ENCODE measurements around the gene ANKRD63.

The ANKRD63 gene

GRCh38 chr15:40257656-40258450 is 25.0 kb downstream of the ANKRD63 start:
- no peak for DNase-seq

- peak; percentile 58 for DNase-seq
Measured at GRCh38 chr15:40256638-40257235, 26.1 kb downstream of the ANKRD63 start.

DNA sequence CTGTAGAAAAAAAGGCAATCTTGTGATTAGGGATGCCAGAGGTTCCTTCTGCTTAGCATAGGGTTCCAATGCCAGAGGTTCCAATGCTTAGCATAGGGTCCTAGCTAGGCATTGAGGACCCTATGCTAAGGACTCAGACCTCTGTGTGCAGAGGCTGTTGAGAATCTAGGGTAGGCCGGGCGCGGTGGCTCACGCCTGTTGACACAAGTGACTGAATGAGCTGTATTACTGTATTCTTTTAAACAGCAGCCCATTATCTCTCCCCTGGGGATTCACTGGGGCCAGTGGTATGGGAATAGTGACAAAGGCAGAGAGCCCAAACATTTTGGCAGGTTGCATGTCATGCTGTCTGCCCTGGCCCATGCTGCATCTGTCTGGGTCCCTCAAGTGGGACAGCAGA is 27.8 kb downstream of the ANKRD63 start:
- no peak for DNase-seq

GRCh38 chr15:40254452-40254851 is 28.4 kb downstream of the ANKRD63 start:
- DNase-seq, result no peak

DNA sequence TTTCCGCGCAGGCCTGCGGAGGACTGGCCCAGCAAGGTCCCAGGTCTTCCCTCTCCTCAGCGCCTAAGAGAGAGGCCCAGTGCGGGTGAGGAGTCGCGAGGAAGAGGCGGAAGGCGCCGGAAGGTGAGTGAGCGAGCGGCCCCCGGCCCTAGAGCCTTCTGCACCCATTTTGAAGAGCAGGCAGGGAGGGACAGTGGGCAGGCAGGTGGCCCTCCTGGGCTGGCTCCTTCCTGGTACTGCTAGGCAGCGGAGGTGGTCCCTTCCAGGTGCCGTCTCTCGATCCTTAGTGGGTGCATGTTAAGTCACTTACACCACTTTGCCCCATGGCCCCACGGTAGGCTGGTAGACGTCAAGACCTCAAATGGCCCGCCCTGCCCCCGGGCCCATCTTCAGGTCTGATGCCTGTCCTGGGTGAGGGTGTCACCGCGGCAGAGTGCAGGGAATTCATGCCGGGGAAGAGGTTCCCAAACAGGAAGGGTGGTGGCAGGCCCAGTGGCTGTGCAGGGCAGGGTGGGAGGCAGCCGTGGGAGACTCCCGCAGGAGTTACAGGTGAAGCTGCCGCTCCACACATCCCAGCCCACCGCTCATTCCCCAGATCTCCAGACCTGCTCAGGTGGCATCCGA is 29.6 kb downstream of the ANKRD63 start:
- DNase-seq, result no peak

- DNase-seq, result no peak
Measured at GRCh38 chr15:40252438-40253166, 30.3 kb downstream of the ANKRD63 start.

- DNase-seq, result no peak
Measured at GRCh38 chr15:40252141-40252437, 30.8 kb downstream of the ANKRD63 start.

- no peak for DNase-seq
Measured at GRCh38 chr15:40251486-40252140, 31.3 kb downstream of the ANKRD63 start.

DNA sequence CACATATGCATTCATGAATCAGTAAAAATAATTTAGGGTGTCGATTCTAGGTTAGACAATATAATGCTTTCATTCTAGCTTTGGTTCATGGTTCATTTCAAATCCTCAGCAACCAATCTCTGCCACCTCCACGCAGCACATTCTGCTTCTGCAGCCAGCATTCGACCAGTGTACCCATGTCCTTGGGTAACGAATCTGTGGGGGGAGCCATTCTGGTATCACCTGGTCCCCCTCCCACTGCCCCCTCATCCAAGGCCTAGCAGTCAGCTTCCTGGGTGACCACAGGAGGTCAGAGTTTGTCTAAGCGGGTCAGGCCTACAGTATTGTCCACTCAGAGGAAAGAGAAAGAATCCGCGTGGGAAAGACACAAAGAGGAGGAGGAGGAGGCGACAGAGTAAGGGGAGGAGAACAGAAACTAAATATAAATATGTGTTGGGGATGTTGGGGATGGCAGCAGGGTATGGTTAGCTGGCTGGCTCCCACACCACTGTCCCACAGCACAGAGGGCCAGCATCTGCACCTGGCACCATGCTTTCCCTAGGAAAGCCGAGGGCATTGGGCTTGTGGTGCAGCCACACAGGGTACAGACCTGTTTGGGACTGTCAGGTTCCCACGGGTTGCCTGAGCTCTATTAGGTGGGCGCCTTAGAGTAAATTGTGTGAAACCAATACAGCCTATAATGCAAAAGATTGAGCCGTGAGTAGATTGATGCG is 31.9 kb downstream of the ANKRD63 start:
- DNase-seq, result no peak

DNA sequence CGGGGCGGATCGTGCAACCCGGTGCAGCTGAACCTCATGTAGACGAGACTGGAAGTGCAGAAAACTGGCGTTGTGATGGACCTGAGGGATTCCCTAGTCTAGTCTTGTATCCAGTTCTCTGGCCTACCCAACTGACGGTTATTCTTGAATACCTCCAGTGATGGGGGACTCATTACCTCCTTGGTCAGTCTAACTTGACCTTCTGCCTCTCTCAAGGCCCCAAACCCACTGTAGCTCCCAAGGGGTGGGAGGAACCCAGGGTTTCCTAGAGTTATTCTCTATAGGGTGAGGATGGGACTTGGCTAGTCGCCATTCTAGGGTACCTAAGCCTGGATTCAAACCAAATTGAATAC is 32.6 kb downstream of the ANKRD63 start:
- no peak for DNase-seq

- DNase-seq, result no peak
Measured at GRCh38 chr15:40249477-40250303, 33.2 kb downstream of the ANKRD63 start.

DNA sequence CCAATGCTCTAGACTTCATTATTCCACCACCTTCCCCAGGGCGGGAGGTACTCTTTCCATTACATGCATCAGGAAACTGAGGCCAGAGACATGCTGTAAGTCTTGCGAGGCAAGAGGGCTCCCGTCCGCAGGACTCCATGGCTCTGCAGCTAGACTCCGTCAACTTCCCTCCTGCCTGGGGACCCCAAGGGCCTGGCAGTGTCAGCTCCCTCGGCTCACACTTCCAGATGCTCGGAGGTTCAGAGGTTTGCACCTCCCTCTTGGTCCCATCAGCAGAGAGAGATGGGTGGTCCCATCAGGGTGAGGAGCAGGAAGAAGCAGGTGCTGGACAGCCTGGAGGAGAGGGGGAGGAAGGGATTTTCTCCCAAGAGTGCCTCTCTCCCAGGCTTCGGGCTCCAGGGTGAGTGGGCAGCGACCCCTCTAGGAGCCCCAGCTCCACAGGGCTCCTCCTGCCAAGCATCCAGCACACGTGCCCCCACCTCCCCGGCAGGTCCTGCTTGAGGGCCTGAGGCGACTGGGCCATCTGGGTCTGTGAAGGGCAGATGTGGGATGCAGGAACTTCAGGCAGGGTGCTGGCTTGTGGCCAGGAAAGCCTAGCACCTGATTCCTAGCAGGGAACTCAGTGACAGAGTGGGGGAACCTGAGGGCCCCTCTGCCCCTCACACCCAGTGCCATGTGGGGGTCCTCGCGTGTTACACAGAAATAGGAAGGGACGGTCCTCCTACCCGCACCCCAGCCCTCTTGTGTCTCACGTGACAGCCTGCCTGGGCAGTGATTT is 34.7 kb downstream of the ANKRD63 start:
- DNase-seq, result no peak

DNA sequence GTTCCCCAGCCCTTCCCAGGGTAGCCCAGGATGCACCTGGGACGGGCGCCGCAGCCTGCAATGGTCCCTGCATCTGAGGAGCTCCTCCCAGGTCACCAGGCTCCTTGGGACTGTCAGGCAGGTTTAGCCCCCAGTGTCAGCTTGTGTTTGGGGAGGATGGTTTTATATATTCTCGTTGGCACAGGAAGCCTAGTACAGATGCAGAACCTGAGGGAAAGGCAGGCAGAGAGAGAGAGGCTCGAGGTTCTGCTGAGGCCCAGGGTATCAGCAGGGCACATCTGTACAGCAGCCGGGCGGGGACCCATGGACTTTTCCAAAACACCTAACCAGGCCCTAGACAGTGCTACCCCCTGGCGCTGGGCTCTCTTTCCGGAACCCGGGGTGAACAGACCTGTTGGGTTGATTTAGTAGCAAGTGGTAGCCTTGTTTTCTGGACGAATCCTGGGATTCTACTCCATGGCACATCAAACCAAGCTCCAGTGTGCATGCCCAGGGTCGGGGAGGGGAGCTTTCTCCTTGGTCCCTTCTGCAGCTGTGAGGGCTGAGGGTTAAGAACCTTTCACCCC is 35.4 kb downstream of the ANKRD63 start:
- no peak for DNase-seq

DNA sequence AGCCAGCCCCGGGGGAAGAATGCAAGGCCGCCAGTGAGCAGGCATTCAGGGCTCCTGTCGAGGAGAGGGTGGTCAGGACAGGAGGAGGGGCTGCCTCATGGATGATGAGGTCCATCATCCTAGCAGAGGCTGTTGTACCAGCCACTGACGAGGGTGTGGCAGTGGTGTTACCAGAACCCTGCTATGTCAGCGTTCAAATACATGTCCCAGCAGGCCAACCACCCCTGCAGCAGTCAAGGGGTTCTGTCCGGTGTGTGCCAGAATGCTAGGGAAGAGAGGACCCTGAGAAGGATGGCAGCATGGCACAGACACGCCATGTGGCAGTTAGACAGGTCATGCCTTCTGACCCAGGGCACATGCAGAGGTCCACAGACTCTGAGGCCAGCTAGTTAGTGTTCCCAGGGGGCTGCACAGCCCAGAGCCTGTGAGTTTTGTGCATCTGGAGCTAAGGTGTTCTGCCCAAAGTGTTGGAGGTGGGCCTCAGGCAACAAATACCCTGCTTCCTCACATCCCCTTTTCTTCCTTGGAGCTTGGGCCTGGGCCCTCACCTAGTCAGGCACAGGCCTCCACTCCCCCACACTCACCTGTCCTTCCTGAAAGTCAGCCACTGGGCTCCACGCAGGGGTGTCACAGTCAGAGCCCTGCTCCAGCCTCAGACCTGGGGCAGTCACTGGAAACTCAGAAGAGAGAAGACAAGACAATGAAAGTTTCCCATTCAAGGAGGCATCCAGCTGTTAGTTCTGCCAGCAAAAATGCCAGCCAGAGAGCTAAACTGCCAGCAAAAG is 36.2 kb downstream of the ANKRD63 start:
- DNase-seq, result no peak

DNA sequence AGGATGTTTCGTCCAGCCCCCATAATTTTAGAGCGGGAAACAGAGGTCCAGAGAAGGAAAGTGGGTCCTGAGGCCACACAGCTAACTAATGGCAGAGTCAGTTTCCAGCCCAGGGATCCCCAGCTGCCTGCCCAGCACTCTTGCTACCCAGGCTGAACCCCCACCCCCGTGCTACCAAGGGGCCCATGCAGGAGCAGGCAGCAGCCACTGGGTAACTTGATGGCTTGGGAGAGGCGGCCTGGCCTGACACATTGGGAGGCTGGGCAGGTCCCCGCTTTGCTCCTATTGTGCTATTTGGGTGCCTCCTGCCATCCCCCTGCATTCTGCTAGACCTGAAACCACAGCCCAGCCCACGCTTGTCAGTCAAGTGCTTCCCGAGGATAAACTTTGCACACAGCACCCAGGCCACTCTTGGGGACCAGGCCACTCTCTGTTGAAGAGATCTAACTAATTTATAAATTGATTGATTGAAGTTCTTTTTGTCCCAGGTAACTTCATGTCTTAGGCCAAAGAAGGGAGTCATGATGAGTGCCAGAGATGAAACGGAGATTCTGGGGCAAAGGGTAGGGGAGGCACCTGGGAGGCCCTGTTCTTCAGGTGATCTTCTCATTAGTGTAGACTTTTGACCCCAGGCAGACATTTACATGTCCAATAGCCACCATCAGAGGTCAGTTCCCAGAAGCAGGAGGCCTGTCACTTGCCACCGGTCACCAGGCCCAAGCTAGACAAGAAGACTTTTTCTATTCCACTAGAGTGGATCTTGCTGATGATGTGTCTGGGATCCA is 37.0 kb downstream of the ANKRD63 start:
- DNase-seq, result no peak

DNA sequence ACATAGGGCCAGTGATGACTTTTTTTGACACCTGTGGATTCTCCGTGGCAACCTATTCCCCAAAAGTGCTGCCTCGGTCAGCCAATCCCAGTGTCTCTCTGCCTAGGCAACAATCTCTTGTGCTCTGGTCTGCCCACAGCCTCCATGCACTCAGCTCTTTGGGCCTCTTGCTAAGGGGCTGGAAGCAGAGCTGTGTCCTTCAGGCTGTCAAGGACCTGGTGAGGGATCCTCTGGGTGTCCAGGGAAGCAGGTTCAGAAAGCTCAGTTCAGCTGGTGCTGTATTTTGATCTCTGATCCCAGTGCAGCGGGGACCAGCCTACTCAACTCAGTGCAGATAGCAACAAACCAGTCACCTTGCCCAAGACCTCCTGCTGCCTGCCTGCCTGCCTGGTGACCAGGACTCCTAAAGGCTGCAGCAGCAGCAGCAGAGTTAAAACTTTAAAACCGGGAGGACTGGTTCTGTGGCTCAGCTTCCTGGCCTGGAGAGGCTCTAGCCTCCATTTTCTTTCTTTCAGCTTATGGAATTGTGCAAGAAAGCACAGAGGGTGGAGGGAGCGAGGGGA is 37.8 kb downstream of the ANKRD63 start:
- DNase-seq, result no peak

GRCh38 chr15:40243126-40243810 is 39.6 kb downstream of the ANKRD63 start:
- no peak for DNase-seq

DNA sequence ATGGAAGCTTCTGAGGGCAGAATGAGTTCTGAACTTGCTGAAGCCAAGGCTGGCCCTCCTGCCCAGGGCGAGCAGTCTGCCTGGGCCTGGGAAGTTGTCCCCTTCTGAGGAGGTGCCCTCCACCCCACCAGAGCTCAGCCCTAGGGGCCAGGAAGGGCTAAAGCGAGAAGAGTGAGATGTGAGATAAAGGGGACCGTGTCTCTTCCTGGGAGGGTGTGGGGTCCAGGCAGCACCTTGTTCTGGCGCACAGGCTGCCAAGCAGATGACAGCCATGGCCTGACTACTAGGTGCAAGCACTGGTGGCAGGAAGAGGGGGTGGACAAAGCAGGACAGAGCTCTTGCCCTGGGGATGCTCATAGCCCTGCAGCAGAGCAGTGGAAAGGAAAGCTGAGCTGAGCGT is 40.3 kb downstream of the ANKRD63 start:
- DNase-seq, result no peak

All from fibroblast of skin of scalp (primary cell).